Activated B cell treated with CpG ODN at 0.5 μM for 24 hours (primary cell): ENCODE data around the gene SLF2. TPM values are rescaled to one million over a fixed set of nuclear protein-coding genes. Genes with fewer than 3 reads are reported as not detected.
A peak's percentile ranks its signal among the peaks of the same experiment; 100 is the strongest.

ENCODE experiments used
- ATAC-seq: fragments of 200-7000 bp; cut with Tn5 transposase; one replicate; pipeline ENCODE4 v1.10.0; 2021; ENCODE audit warnings: low read depth, mild to moderate bottlenecking, moderate library complexity
- CTCF ChIA-PET: fragments of 350-600 bp; sonication (Branson Sonifier 250); formaldehyde crosslinking; loops from one replicate; lab custom pipeline; 2021; ENCODE audit warnings: antibody characterized with exemption; lab: Charles Lee
- POLR2A ChIA-PET: fragments of 350-600 bp; sonication (Branson Sonifier 250); formaldehyde crosslinking; loops from one replicate; lab custom pipeline; 2021; ENCODE audit warnings: antibody characterized with exemption; lab: Charles Lee
- DNase-seq: peaks from one replicate; pipeline ENCODE4 v3.0.0; 2022
- H3K27ac Mint-ChIP-seq: one replicate; pipeline ENCODE4 v1.8.0; 2020; ENCODE audit warnings: mixed read lengths
- H3K27me3 Mint-ChIP-seq: one replicate; pipeline ENCODE4 v1.8.0; 2021; ENCODE audit warnings: mixed read lengths
- H3K36me3 Mint-ChIP-seq: one replicate; pipeline ENCODE4 v1.8.0; 2021; ENCODE audit warnings: low read depth, mixed read lengths
- H3K4me1 Mint-ChIP-seq: one replicate; pipeline ENCODE4 v1.8.0; 2021; ENCODE audit warnings: mixed read lengths
- H3K4me3 Mint-ChIP-seq: one replicate; pipeline ENCODE4 v1.8.0; 2020; ENCODE audit warnings: mild to moderate bottlenecking, mixed read lengths
- H3K9me3 Mint-ChIP-seq: one replicate; pipeline ENCODE4 v1.8.0; 2020; ENCODE audit warnings: mixed read lengths
- intact Hi-C: fragments of 100-400 bp; cut with micrococcal nuclease; formaldehyde crosslinking; loops from one replicate; pipeline ENCODE4 v1.15.1; 2024
- total RNA-seq: library from RNA; stranded (reverse); gene quantifications from 2 replicates; pipeline ENCODE4 v1.2.3, GENCODE V29; 2022
- TF ChIP-seq, protein P1 (sequence below): fragments of 200-600 bp; IDR thresholded peaks from one replicate; pipeline ENCODE4 v1.8.0; 2022; ENCODE audit warnings: antibody characterized with exemption, mild to moderate bottlenecking

SLF2 gene
- total RNA-seq, 1 donor from 2014 or later = 35.5 TPM

DNA sequence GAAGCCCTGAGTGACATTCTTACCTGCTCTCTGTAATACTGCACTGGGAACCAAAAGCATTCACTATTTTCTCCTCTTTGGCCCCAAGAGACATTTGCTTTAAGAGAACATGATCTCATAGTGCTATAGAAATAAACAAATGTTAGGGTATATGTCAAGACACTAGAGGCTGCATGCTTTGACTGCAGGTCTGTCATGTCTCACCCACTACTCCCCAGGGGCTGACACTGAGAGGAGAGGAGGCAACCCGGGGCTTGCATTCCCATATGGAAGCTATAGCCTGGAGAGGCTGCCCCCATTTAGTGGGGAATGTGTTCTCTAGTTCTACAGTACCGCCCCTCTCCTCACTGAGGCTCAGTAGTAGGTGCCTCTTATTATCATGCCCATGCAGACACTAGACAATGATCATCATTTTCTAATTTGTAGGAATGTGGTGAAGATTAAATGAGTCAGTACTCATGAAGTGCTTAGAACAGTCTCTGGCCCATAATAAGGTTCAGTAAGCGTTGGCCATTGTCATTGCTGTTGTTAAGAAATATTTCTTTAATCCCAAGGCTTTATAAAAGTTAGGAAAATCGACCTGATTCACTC lies 4.9 kb upstream of the SLF2 start:
- DNase-seq (no peak), ATAC-seq (no peak)
- POLR2A ChIA-PET = no interaction called here
- H3K27ac Mint-ChIP-seq = no peak overlapping the region
- H3K27me3 Mint-ChIP-seq = peaks cover 5% of the 10 kb centered on the region
- H3K36me3 Mint-ChIP-seq = peaks cover 3% of the 10 kb centered on the region
- H3K9me3 Mint-ChIP-seq = no peaks in the 10 kb centered on the region
- H3K4me3 Mint-ChIP-seq = no peak overlapping the region
- intact Hi-C loops = no loop called here
- TF ChIP-seq, protein P1, sequence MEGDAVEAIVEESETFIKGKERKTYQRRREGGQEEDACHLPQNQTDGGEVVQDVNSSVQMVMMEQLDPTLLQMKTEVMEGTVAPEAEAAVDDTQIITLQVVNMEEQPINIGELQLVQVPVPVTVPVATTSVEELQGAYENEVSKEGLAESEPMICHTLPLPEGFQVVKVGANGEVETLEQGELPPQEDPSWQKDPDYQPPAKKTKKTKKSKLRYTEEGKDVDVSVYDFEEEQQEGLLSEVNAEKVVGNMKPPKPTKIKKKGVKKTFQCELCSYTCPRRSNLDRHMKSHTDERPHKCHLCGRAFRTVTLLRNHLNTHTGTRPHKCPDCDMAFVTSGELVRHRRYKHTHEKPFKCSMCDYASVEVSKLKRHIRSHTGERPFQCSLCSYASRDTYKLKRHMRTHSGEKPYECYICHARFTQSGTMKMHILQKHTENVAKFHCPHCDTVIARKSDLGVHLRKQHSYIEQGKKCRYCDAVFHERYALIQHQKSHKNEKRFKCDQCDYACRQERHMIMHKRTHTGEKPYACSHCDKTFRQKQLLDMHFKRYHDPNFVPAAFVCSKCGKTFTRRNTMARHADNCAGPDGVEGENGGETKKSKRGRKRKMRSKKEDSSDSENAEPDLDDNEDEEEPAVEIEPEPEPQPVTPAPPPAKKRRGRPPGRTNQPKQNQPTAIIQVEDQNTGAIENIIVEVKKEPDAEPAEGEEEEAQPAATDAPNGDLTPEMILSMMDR = no peak
- peaks cover 11% of the 10 kb centered on the region for H3K4me1 Mint-ChIP-seq
- CTCF ChIA-PET = no interaction called here

GRCh38 chr10:100908378-100908777 lies 4.4 kb upstream of the SLF2 start:
- Mint-ChIP-seq H3K4me1 (peaks cover 15% of the 10 kb centered on the region), H3K27me3 (peaks cover under 1% of the 10 kb centered on the region), H3K36me3 (peaks cover 7% of the 10 kb centered on the region), H3K4me3 (no peak overlapping the region), H3K9me3 (no peaks in the 10 kb centered on the region), H3K27ac (no peak overlapping the region)
- DNase-seq (no peak), ATAC-seq (no peak)
- ChIA-PET POLR2A (no interaction called here), CTCF (no interaction called here)
- TF ChIP-seq, protein P1 = no peak
- intact Hi-C loops = no loop called here

GRCh38 chr10:100909501-100910263 lies 3.1 kb upstream of the SLF2 start:
- Mint-ChIP-seq H3K4me3 (no peak overlapping the region), H3K4me1 (peaks cover 26% of the 10 kb centered on the region), H3K27ac (no peak overlapping the region), H3K36me3 (peaks cover 12% of the 10 kb centered on the region), H3K27me3 (no peaks in the 10 kb centered on the region), H3K9me3 (no peaks in the 10 kb centered on the region)
- ChIA-PET POLR2A (interaction anchor here (0.6 kb wide), 1 partner anchor 10 kb away, joined by 3 read pairs; no protein-coding TSS in a partner anchor), CTCF (no interaction called here)
- intact Hi-C loops = loop anchor here (5.0 kb wide), 2 partner anchors 103 to 722 kb away; partner anchors contain the start of gene ERLIN1
- ATAC-seq (no peak), DNase-seq (no peak)
- TF ChIP-seq, protein P1 = no peak

DNA sequence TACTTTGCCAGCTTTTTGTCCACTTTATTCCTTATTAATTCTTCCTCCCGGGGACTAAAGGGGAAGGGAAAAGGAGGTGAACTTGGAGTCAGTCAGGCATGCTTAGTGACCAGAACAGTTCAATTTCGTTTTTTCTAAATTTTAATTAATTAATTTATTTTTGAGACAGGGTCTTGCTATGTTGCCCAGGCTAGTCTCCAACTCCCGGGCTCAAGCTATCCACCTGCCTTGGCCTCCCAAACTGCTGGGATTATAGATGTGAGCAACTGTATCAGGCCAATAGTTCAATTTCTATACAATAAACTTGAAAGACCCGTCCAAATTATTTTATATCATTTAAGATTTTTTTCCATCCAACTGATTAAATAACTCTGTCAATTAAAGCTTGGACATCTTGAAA lies 1.3 kb upstream of the SLF2 start:
- H3K36me3 Mint-ChIP-seq = peaks cover 21% of the 10 kb centered on the region
- no peaks in the 10 kb centered on the region for H3K9me3 Mint-ChIP-seq
- intact Hi-C loops = loop anchor here (5.0 kb wide), 2 partner anchors 101 to 724 kb away; partner anchors contain the start of gene ERLIN1
- TF ChIP-seq, protein P1 = no peak
- ChIA-PET POLR2A (interaction anchor here (0.9 kb wide), 1 partner anchor 85 kb away, joined by 3 read pairs; no protein-coding TSS in a partner anchor), CTCF (interaction anchor here (1.3 kb wide), 1 partner anchor 86 kb away, joined by 3 read pairs; no protein-coding TSS in a partner anchor)
- peaks cover 33% of the 10 kb centered on the region for H3K4me1 Mint-ChIP-seq
- DNase-seq (no peak), ATAC-seq (no peak)
- H3K27ac Mint-ChIP-seq = peak overlapping the region; percentile 96
- no peaks in the 10 kb centered on the region for H3K27me3 Mint-ChIP-seq
- peak overlapping the region; percentile 99 for H3K4me3 Mint-ChIP-seq
